HG02678 (cell line): ENCODE data around the gene NOTCH2NLA.
"Not testable (repeated sequence)": the region's sequence is repeated elsewhere in the genome, so short reads cannot be mapped to it uniquely, and the experiment has no call there.

Experiments
- ATAC-seq: cut with Tn5 transposase; IDR thresholded peaks from one replicate; pipeline ENCODE4 v1.9.1; 2021; ENCODE audit warnings: mild to moderate bottlenecking, moderate library complexity; ENCODE audit not compliant: unreplicated experiment

The NOTCH2NLA gene

GRCh38 chr1:146167740-146168139, 61.1 kb downstream of the NOTCH2NLA start:
- not testable (repeated sequence) for ATAC-seq

GRCh38 chr1:146167273-146167672, 61.5 kb downstream of the NOTCH2NLA start:
- ATAC-seq, result not testable (repeated sequence)

DNA sequence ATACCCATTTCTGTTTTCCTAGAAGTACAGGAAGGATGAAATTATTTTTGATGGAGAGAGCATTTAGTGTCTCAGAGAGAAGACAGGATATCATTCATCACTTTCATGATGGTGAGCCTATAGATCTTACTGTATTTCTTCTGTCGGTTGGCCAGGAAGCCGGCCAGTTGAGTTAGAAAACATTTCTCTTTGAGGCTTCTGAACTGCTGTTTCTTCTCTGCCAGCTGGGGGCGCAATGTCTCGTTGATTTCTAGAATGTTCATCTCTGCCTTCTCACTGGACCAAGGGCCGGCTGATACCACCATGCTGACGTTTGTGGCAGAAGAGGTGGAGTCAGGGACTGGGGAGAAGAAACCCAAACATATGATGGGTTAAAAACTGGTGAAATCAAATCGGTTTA, 84.4 kb downstream of the NOTCH2NLA start, which contains the start of gene NBPF10:
Gene NBPF10 (minus strand): TSS at position 340 of the 400 bp plus-strand sequence. CDS start 35 bp downstream, at position 305.
- not testable (repeated sequence) for ATAC-seq
